ENCODE measurements around the gene KCNA10. TPM values are rescaled to one million over a fixed set of nuclear protein-coding genes. Genes with fewer than 3 reads are reported as not detected.

KCNA10 gene
- total RNA-seq, 3 donors from 2014 or later (not counting 1 experiment from before 2014, with no cell fraction given), result not detected

DNA sequence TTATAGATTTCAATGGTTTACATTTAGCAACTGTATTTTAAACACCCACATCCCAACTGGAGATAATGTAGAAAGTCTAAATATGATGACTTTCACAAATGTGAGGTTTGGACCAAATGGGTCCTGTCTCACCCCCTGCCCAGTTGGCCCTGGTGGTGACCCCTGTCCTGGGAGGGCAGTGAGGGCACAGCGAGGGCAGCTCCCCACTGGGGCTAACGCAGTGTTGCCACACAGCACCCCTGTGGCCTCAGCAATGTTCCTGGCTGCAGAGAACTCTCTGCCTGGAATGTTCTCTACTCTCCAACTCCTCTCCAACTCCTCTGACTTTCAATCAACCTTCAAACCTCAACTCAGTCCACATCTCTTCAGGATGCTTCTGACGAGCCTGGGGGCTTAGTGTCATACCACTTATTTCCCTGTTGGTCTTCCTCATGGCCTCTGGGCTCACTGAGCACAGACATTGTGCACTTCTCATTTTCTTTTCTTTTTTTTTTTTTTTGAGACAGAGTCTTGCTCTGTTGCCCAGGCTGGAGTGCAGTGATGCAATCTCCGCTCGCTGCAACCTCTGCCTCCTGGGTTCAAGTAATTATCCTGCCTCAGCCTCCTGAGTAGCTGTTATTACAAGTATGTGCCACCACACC is 25.8 kb downstream of the KCNA10 start:
- no peaks in the 10 kb centered on the region for H3K9me3 ChIP-seq (ENCODE audit: control insufficient read depth, insufficient read depth, low read length)
- no peaks in the 10 kb centered on the region for H3K9me3 Mint-ChIP-seq
- H3K4me3 ChIP-seq (ENCODE audit: low read length), result no peak overlapping the region
- TF ChIP-seq, protein P1, sequence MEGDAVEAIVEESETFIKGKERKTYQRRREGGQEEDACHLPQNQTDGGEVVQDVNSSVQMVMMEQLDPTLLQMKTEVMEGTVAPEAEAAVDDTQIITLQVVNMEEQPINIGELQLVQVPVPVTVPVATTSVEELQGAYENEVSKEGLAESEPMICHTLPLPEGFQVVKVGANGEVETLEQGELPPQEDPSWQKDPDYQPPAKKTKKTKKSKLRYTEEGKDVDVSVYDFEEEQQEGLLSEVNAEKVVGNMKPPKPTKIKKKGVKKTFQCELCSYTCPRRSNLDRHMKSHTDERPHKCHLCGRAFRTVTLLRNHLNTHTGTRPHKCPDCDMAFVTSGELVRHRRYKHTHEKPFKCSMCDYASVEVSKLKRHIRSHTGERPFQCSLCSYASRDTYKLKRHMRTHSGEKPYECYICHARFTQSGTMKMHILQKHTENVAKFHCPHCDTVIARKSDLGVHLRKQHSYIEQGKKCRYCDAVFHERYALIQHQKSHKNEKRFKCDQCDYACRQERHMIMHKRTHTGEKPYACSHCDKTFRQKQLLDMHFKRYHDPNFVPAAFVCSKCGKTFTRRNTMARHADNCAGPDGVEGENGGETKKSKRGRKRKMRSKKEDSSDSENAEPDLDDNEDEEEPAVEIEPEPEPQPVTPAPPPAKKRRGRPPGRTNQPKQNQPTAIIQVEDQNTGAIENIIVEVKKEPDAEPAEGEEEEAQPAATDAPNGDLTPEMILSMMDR (IDR thresholded peaks at IDR 0.05), result no peak
- WGBS (ENCODE audit: insufficient coverage), result 84% methylated on average over 5 of the region's 5 CpGs
- no peaks in the 10 kb centered on the region for H3K4me1 Mint-ChIP-seq
- no peak for ATAC-seq
- no peaks in the 10 kb centered on the region for H3K36me3 Mint-ChIP-seq
- H3K4me3 Mint-ChIP-seq, result no peak overlapping the region
- H3K27ac Mint-ChIP-seq, result no peak overlapping the region
- H3K27me3 ChIP-seq (ENCODE audit: control insufficient read depth, insufficient read depth, low read length), result no peaks in the 10 kb centered on the region
- H3K27ac ChIP-seq (ENCODE audit: low read length), result no peak overlapping the region
- H3K27me3 Mint-ChIP-seq (ENCODE audit: low read depth in 2 of 2), result peaks cover 0 to 7% of the 10 kb centered on the region in 2 donors
- no peaks in the 10 kb centered on the region for H3K4me1 ChIP-seq (ENCODE audit: control insufficient read depth, insufficient read depth, low read length)
- intact Hi-C loops (cut with micrococcal nuclease), result no loop called here
- no peak for DNase-seq
- no peaks in the 10 kb centered on the region for H3K36me3 ChIP-seq (ENCODE audit: control insufficient read depth, insufficient read depth, low read length)

GRCh38 chr1:110492573-110492972 is 26.4 kb downstream of the KCNA10 start:
- Histone ChIP-seq H3K27me3 (ENCODE audit: control insufficient read depth, insufficient read depth, low read length) (no peaks in the 10 kb centered on the region), H3K4me1 (ENCODE audit: control insufficient read depth, insufficient read depth, low read length) (no peaks in the 10 kb centered on the region), H3K27ac (ENCODE audit: low read length) (no peak overlapping the region), H3K36me3 (ENCODE audit: control insufficient read depth, insufficient read depth, low read length) (no peaks in the 10 kb centered on the region), H3K4me3 (ENCODE audit: low read length) (no peak overlapping the region), H3K9me3 (ENCODE audit: control insufficient read depth, insufficient read depth, low read length) (no peaks in the 10 kb centered on the region)
- H3K36me3 Mint-ChIP-seq, result no peaks in the 10 kb centered on the region
- no peak overlapping the region for H3K4me3 Mint-ChIP-seq
- H3K27ac Mint-ChIP-seq, result no peak overlapping the region
- ATAC-seq, result no peak
- H3K9me3 Mint-ChIP-seq, result no peaks in the 10 kb centered on the region
- intact Hi-C loops (cut with micrococcal nuclease), result no loop called here
- no peak for DNase-seq
- TF ChIP-seq, protein P1 (IDR thresholded peaks at IDR 0.05), result no peak
- no peaks in the 10 kb centered on the region for H3K4me1 Mint-ChIP-seq
- H3K27me3 Mint-ChIP-seq (ENCODE audit: low read depth in 2 of 2), result peaks cover 0 to 7% of the 10 kb centered on the region in 2 donors
- WGBS (ENCODE audit: insufficient coverage), result 99% methylated on average over 7 of the region's 7 CpGs

DNA sequence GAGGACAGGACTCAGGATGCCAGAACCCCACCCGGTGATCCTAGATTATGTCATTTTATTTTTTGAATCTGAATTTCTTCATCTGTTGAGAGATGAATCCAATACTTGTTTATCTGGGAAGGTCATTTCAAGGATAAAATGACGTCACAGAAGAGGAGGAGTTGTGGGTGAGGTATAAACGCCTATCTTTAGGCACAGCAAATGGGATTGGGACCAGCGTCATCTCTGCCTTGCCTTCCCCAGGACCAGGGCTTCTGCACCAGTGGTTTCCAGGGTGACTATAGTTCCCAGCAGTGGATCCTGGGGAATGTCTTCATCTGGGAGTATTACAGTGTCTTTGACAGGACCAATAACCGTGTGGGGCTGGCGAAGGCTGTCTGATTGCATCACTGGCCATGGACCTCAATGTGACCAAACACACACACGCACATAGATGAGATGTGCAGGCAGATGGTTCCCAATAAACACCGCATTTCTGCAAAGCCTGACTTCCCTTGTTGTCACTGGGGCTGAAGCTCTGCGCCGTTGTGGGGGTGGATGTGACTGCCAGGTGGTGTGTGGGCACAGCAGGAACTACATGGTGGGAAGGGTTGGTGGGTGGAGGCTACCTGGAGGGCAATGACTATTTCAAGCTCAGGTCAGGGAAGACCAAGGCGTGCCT is 28.1 kb downstream of the KCNA10 start:
- intact Hi-C loops (cut with micrococcal nuclease), result no loop called here
- peaks cover 0 to 7% of the 10 kb centered on the region in 2 donors for H3K27me3 Mint-ChIP-seq (ENCODE audit: low read depth in 2 of 2)

More for the DNA sequence above, 28.1 kb downstream of the KCNA10 start:
- no peaks in the 10 kb centered on the region for H3K36me3 Mint-ChIP-seq
- WGBS (ENCODE audit: insufficient coverage), result 53% methylated on average over 11 of the region's 11 CpGs
- H3K4me1 ChIP-seq (ENCODE audit: control insufficient read depth, insufficient read depth, low read length), result no peaks in the 10 kb centered on the region
- H3K27me3 ChIP-seq (ENCODE audit: control insufficient read depth, insufficient read depth, low read length), result no peaks in the 10 kb centered on the region
- no peak overlapping the region for H3K4me3 ChIP-seq (ENCODE audit: low read length)
- no peak overlapping the region for H3K4me3 Mint-ChIP-seq
- H3K4me1 Mint-ChIP-seq, result no peaks in the 10 kb centered on the region
- no peaks in the 10 kb centered on the region for H3K9me3 ChIP-seq (ENCODE audit: control insufficient read depth, insufficient read depth, low read length)
- no peak overlapping the region for H3K27ac ChIP-seq (ENCODE audit: low read length)
- DNase-seq (no peak), ATAC-seq (no peak)
- H3K27ac Mint-ChIP-seq, result no peak overlapping the region
- H3K36me3 ChIP-seq (ENCODE audit: control insufficient read depth, insufficient read depth, low read length), result no peaks in the 10 kb centered on the region
- TF ChIP-seq, protein P1 (IDR thresholded peaks at IDR 0.05), result no peak
- no peaks in the 10 kb centered on the region for H3K9me3 Mint-ChIP-seq
